T-helper 2 cell treated with Interferon-gamma antibody and Interleukin-4, amounts not matched to agents 5 μg/mL and 100 μg/mL, for 36 hours (primary cell): ENCODE results near the gene RXFP3.
A peak's percentile ranks its signal among the peaks of the same experiment; 100 is the strongest.
"Not testable (repeated sequence)": the region's sequence is repeated elsewhere in the genome, so short reads cannot be mapped to it uniquely, and the experiment has no call there.

ENCODE experiments used
- DNase-seq: peaks from one replicate; pipeline ENCODE4 v3.0.0; 2021; ENCODE audit warnings: low spot score
- H3K27ac Mint-ChIP-seq: one replicate; pipeline ENCODE4 v1.8.0; 2021; ENCODE audit warnings: mild to moderate bottlenecking, mixed read lengths
- H3K27me3 Mint-ChIP-seq: one replicate; pipeline ENCODE4 v1.8.0; 2021; ENCODE audit warnings: low read depth, mixed read lengths
- H3K36me3 Mint-ChIP-seq: one replicate; pipeline ENCODE4 v1.8.0; 2021; ENCODE audit warnings: low read depth, mixed read lengths
- H3K4me1 Mint-ChIP-seq: one replicate; pipeline ENCODE4 v1.8.0; 2021; ENCODE audit warnings: low read depth, mixed read lengths
- H3K4me3 Mint-ChIP-seq: one replicate; pipeline ENCODE4 v1.8.0; 2022; ENCODE audit warnings: mild to moderate bottlenecking, moderate library complexity, mixed read lengths
- H3K9me3 Mint-ChIP-seq: one replicate; pipeline ENCODE4 v1.8.0; 2021; ENCODE audit warnings: mixed read lengths

RXFP3 gene

GRCh38 chr5:33941090-33941489 lies 4.9 kb downstream of the RXFP3 start:
- Mint-ChIP-seq H3K36me3 (no peaks in the 10 kb centered on the region), H3K4me1 (peaks cover under 1% of the 10 kb centered on the region), H3K4me3 (no peak overlapping the region), H3K9me3 (no peaks in the 10 kb centered on the region), H3K27ac (no peak overlapping the region), H3K27me3 (peaks cover 54% of the 10 kb centered on the region)
- DNase-seq: no peak

GRCh38 chr5:33944543-33945132 lies 8.5 kb downstream of the RXFP3 start:
- peaks cover 34% of the 10 kb centered on the region for H3K27me3 Mint-ChIP-seq
- no peaks in the 10 kb centered on the region for H3K36me3 Mint-ChIP-seq
- no peak overlapping the region for H3K27ac Mint-ChIP-seq
- no peak overlapping the region for H3K4me3 Mint-ChIP-seq
- DNase-seq: no peak
- no peaks in the 10 kb centered on the region for H3K9me3 Mint-ChIP-seq
- no peaks in the 10 kb centered on the region for H3K4me1 Mint-ChIP-seq

- H3K4me3 Mint-ChIP-seq, H3K36me3 Mint-ChIP-seq: not testable (repeated sequence)
Measured at GRCh38 chr5:33952175-33952574, 16.0 kb downstream of the RXFP3 start.

GRCh38 chr5:33957577-33958150 lies 21.5 kb downstream of the RXFP3 start:
- Mint-ChIP-seq H3K9me3 (no peaks in the 10 kb centered on the region), H3K36me3 (no peaks in the 10 kb centered on the region), H3K4me1 (no peaks in the 10 kb centered on the region), H3K27me3 (peaks cover 31% of the 10 kb centered on the region), H3K4me3 (no peak overlapping the region), H3K27ac (no peak overlapping the region)
- DNase-seq: no peak

More at GRCh38 chr5:33952175-33952574, 16.0 kb downstream of the RXFP3 start:
- not testable (repeated sequence) for DNase-seq, H3K9me3 Mint-ChIP-seq, H3K27ac Mint-ChIP-seq, H3K4me1 Mint-ChIP-seq
- H3K27me3 Mint-ChIP-seq: peaks cover 19% of the 10 kb centered on the region

GRCh38 chr5:33958176-33958575 lies 22.0 kb downstream of the RXFP3 start:
- peaks cover 31% of the 10 kb centered on the region for H3K27me3 Mint-ChIP-seq
- no peak overlapping the region for H3K27ac Mint-ChIP-seq
- no peak for DNase-seq
- H3K36me3 Mint-ChIP-seq: no peaks in the 10 kb centered on the region
- no peaks in the 10 kb centered on the region for H3K9me3 Mint-ChIP-seq
- no peaks in the 10 kb centered on the region for H3K4me1 Mint-ChIP-seq
- H3K4me3 Mint-ChIP-seq: no peak overlapping the region

GRCh38 chr5:33964132-33964700 lies 28.0 kb downstream of the RXFP3 start:
- H3K4me1 Mint-ChIP-seq: peaks cover 31% of the 10 kb centered on the region
- H3K27ac Mint-ChIP-seq: peak overlapping the region; percentile 65
- no peak for DNase-seq
- peak overlapping the region; percentile 55 for H3K4me3 Mint-ChIP-seq
- no peaks in the 10 kb centered on the region for H3K9me3 Mint-ChIP-seq
- peaks cover 17% of the 10 kb centered on the region for H3K27me3 Mint-ChIP-seq
- H3K36me3 Mint-ChIP-seq: no peaks in the 10 kb centered on the region

- DNase-seq: no peak
- Mint-ChIP-seq H3K36me3 (no peaks in the 10 kb centered on the region), H3K27ac (no peak overlapping the region), H3K27me3 (peaks cover 3% of the 10 kb centered on the region), H3K4me1 (peaks cover 36% of the 10 kb centered on the region), H3K4me3 (no peak overlapping the region), H3K9me3 (no peaks in the 10 kb centered on the region)
Measured at GRCh38 chr5:33966805-33967204, 30.6 kb downstream of the RXFP3 start.

GRCh38 chr5:33968211-33969005 lies 32.2 kb downstream of the RXFP3 start:
- Mint-ChIP-seq H3K9me3 (no peaks in the 10 kb centered on the region), H3K27ac (no peak overlapping the region), H3K4me1 (peaks cover 44% of the 10 kb centered on the region), H3K4me3 (no peak overlapping the region), H3K27me3 (no peaks in the 10 kb centered on the region), H3K36me3 (no peaks in the 10 kb centered on the region)
- no peak for DNase-seq

GRCh38 chr5:33969572-33970452 lies 33.6 kb downstream of the RXFP3 start:
- H3K9me3 Mint-ChIP-seq: no peaks in the 10 kb centered on the region
- no peak overlapping the region for H3K4me3 Mint-ChIP-seq
- H3K27me3 Mint-ChIP-seq: no peaks in the 10 kb centered on the region
- H3K36me3 Mint-ChIP-seq: no peaks in the 10 kb centered on the region
- H3K27ac Mint-ChIP-seq: no peak overlapping the region
- peaks cover 45% of the 10 kb centered on the region for H3K4me1 Mint-ChIP-seq
- DNase-seq: no peak

- H3K27ac Mint-ChIP-seq: no peak overlapping the region
- no peaks in the 10 kb centered on the region for H3K27me3 Mint-ChIP-seq
- peaks cover 21% of the 10 kb centered on the region for H3K4me1 Mint-ChIP-seq
- no peaks in the 10 kb centered on the region for H3K9me3 Mint-ChIP-seq
- no peaks in the 10 kb centered on the region for H3K36me3 Mint-ChIP-seq
- peak overlapping the region; percentile 44 for H3K4me3 Mint-ChIP-seq
- DNase-seq: no peak
Measured at GRCh38 chr5:33973271-33973670, 37.1 kb downstream of the RXFP3 start.

- no peaks in the 10 kb centered on the region for H3K36me3 Mint-ChIP-seq
- H3K27me3 Mint-ChIP-seq: no peaks in the 10 kb centered on the region
- peaks cover 14% of the 10 kb centered on the region for H3K4me1 Mint-ChIP-seq
- no peak for DNase-seq
- no peak overlapping the region for H3K27ac Mint-ChIP-seq
- H3K4me3 Mint-ChIP-seq: no peak overlapping the region
- H3K9me3 Mint-ChIP-seq: no peaks in the 10 kb centered on the region
Measured at GRCh38 chr5:33975852-33976251, 39.7 kb downstream of the RXFP3 start.

GRCh38 chr5:33976307-33976706 lies 40.1 kb downstream of the RXFP3 start:
- no peaks in the 10 kb centered on the region for H3K27me3 Mint-ChIP-seq
- H3K9me3 Mint-ChIP-seq: no peaks in the 10 kb centered on the region
- H3K4me3 Mint-ChIP-seq: no peak overlapping the region
- DNase-seq: no peak
- H3K36me3 Mint-ChIP-seq: no peaks in the 10 kb centered on the region
- H3K4me1 Mint-ChIP-seq: peaks cover 14% of the 10 kb centered on the region
- H3K27ac Mint-ChIP-seq: no peak overlapping the region

GRCh38 chr5:33978306-33978705 lies 42.1 kb downstream of the RXFP3 start:
- Mint-ChIP-seq H3K27ac (no peak overlapping the region), H3K4me1 (peaks cover 7% of the 10 kb centered on the region), H3K27me3 (no peaks in the 10 kb centered on the region), H3K36me3 (no peaks in the 10 kb centered on the region), H3K4me3 (no peak overlapping the region), H3K9me3 (no peaks in the 10 kb centered on the region)
- DNase-seq: no peak
